ENCODE measurements around the gene ABCC5. TPM values are rescaled to one million over a fixed set of nuclear protein-coding genes. Genes with fewer than 3 reads are reported as not detected.
"Not testable (repeated sequence)": the region's sequence is repeated elsewhere in the genome, so short reads cannot be mapped to it uniquely, and the experiment has no call there.

The ABCC5 gene
- total and polyA plus RNA-seq, 9 donors = 15.8 to 28.7 (median 21.8) TPM

GRCh38 chr3:183883291-183884096, 134.2 kb downstream of the ABCC5 start:
- Histone ChIP-seq H3K27me3 (ENCODE audit: control insufficient read depth, insufficient read depth, low read length) (no peaks in the 10 kb centered on the region), H3K4me1 (ENCODE audit: control insufficient read depth, insufficient read depth, low read length) (peaks cover 8% of the 10 kb centered on the region), H3K4me3 (ENCODE audit: low read length) (peak overlapping the region; percentile 87), H3K9me3 (replicated peaks; ENCODE audit: control insufficient read depth, low read depth, low read length) (no peaks in the 10 kb centered on the region), H3K27ac (ENCODE audit: low read length) (no peak overlapping the region), H3K36me3 (ENCODE audit: control insufficient read depth, insufficient read depth, low read length) (no peaks in the 10 kb centered on the region)
- 89% methylated on average over 6 of the region's 16 CpGs for WGBS (ENCODE audit: insufficient coverage)
- no peak for DNase-seq

GRCh38 chr3:183880121-183880520, 137.6 kb downstream of the ABCC5 start:
- Histone ChIP-seq H3K4me3 (ENCODE audit: low read length) (no peak overlapping the region), H3K36me3 (ENCODE audit: control insufficient read depth, insufficient read depth, low read length) (no peaks in the 10 kb centered on the region), H3K9me3 (replicated peaks; ENCODE audit: control insufficient read depth, low read depth, low read length) (no peaks in the 10 kb centered on the region), H3K4me1 (ENCODE audit: control insufficient read depth, insufficient read depth, low read length) (peaks cover 7% of the 10 kb centered on the region), H3K27me3 (ENCODE audit: control insufficient read depth, insufficient read depth, low read length) (no peaks in the 10 kb centered on the region), H3K27ac (ENCODE audit: low read length) (no peak overlapping the region)
- WGBS (ENCODE audit: insufficient coverage) = 81% methylated on average over 4 of the region's 9 CpGs
- no peak for DNase-seq

GRCh38 chr3:183879243-183879642, 138.4 kb downstream of the ABCC5 start:
- H3K4me3 ChIP-seq (ENCODE audit: low read length) = no peak overlapping the region
- H3K9me3 ChIP-seq (replicated peaks; ENCODE audit: control insufficient read depth, low read depth, low read length) = no peaks in the 10 kb centered on the region
- no peaks in the 10 kb centered on the region for H3K36me3 ChIP-seq (ENCODE audit: control insufficient read depth, insufficient read depth, low read length)
- no peaks in the 10 kb centered on the region for H3K27me3 ChIP-seq (ENCODE audit: control insufficient read depth, insufficient read depth, low read length)
- WGBS (ENCODE audit: insufficient coverage) = no CpG with 5 or more reads among the region's 2 CpGs
- DNase-seq = no peak
- no peak overlapping the region for H3K27ac ChIP-seq (ENCODE audit: low read length)
- peaks cover 5% of the 10 kb centered on the region for H3K4me1 ChIP-seq (ENCODE audit: control insufficient read depth, insufficient read depth, low read length)

- WGBS (ENCODE audit: insufficient coverage) = 76% methylated on average over 3 of the region's 8 CpGs
- DNase-seq = peak; percentile 68
- no peak overlapping the region for H3K27ac ChIP-seq (ENCODE audit: low read length)
- no peaks in the 10 kb centered on the region for H3K4me1 ChIP-seq (ENCODE audit: control insufficient read depth, insufficient read depth, low read length)
- no peaks in the 10 kb centered on the region for H3K9me3 ChIP-seq (replicated peaks; ENCODE audit: control insufficient read depth, low read depth, low read length)
- no peaks in the 10 kb centered on the region for H3K27me3 ChIP-seq (ENCODE audit: control insufficient read depth, insufficient read depth, low read length)
- no peaks in the 10 kb centered on the region for H3K36me3 ChIP-seq (ENCODE audit: control insufficient read depth, insufficient read depth, low read length)
- no peak overlapping the region for H3K4me3 ChIP-seq (ENCODE audit: low read length)
These were observed 139.6 kb downstream of the ABCC5 start for GRCh38 chr3:183878071-183878470.

- not testable (repeated sequence) for H3K4me1 ChIP-seq (ENCODE audit: control insufficient read depth, insufficient read depth, low read length); DNase-seq; H3K4me3 ChIP-seq (ENCODE audit: low read length); H3K27ac ChIP-seq (ENCODE audit: low read length); H3K9me3 ChIP-seq (replicated peaks; ENCODE audit: control insufficient read depth, low read depth, low read length); H3K36me3 ChIP-seq (ENCODE audit: control insufficient read depth, insufficient read depth, low read length); H3K27me3 ChIP-seq (ENCODE audit: control insufficient read depth, insufficient read depth, low read length)
- 67% methylated on average over 1 of the region's 5 CpGs for WGBS (ENCODE audit: insufficient coverage)
These were observed 140.5 kb downstream of the ABCC5 start for GRCh38 chr3:183877227-183877626.

GRCh38 chr3:183875411-183875810, 142.3 kb downstream of the ABCC5 start:
- Histone ChIP-seq H3K9me3 (replicated peaks; ENCODE audit: control insufficient read depth, low read depth, low read length) (no peaks in the 10 kb centered on the region), H3K27ac (ENCODE audit: low read length) (no peak overlapping the region), H3K36me3 (ENCODE audit: control insufficient read depth, insufficient read depth, low read length) (no peaks in the 10 kb centered on the region), H3K4me1 (ENCODE audit: control insufficient read depth, insufficient read depth, low read length) (no peaks in the 10 kb centered on the region), H3K4me3 (ENCODE audit: low read length) (no peak overlapping the region), H3K27me3 (ENCODE audit: control insufficient read depth, insufficient read depth, low read length) (no peaks in the 10 kb centered on the region)
- no peak for DNase-seq

GRCh38 chr3:183873914-183874313, 143.8 kb downstream of the ABCC5 start:
- WGBS (ENCODE audit: insufficient coverage) = 100% methylated on average over 1 of the region's 3 CpGs
- Histone ChIP-seq H3K9me3 (replicated peaks; ENCODE audit: control insufficient read depth, low read depth, low read length) (no peaks in the 10 kb centered on the region), H3K27me3 (ENCODE audit: control insufficient read depth, insufficient read depth, low read length) (no peaks in the 10 kb centered on the region), H3K27ac (ENCODE audit: low read length) (no peak overlapping the region), H3K4me3 (ENCODE audit: low read length) (no peak overlapping the region), H3K36me3 (ENCODE audit: control insufficient read depth, insufficient read depth, low read length) (no peaks in the 10 kb centered on the region), H3K4me1 (ENCODE audit: control insufficient read depth, insufficient read depth, low read length) (no peaks in the 10 kb centered on the region)
- DNase-seq = no peak

GRCh38 chr3:183871541-183871940, 146.1 kb downstream of the ABCC5 start:
- Histone ChIP-seq H3K4me1 (ENCODE audit: control insufficient read depth, insufficient read depth, low read length) (no peaks in the 10 kb centered on the region), H3K36me3 (ENCODE audit: control insufficient read depth, insufficient read depth, low read length) (peaks cover 4% of the 10 kb centered on the region), H3K27me3 (ENCODE audit: control insufficient read depth, insufficient read depth, low read length) (no peaks in the 10 kb centered on the region), H3K9me3 (replicated peaks; ENCODE audit: control insufficient read depth, low read depth, low read length) (no peaks in the 10 kb centered on the region), H3K27ac (ENCODE audit: low read length) (no peak overlapping the region), H3K4me3 (ENCODE audit: low read length) (no peak overlapping the region)
- no peak for DNase-seq
- WGBS (ENCODE audit: insufficient coverage) = no CpG with 5 or more reads among the region's 2 CpGs

GRCh38 chr3:183870563-183870962, 147.1 kb downstream of the ABCC5 start:
- no peaks in the 10 kb centered on the region for H3K4me1 ChIP-seq (ENCODE audit: control insufficient read depth, insufficient read depth, low read length)
- 96% methylated on average over 3 of the region's 3 CpGs for WGBS (ENCODE audit: insufficient coverage)
- DNase-seq = no peak
- no peak overlapping the region for H3K4me3 ChIP-seq (ENCODE audit: low read length)
- H3K36me3 ChIP-seq (ENCODE audit: control insufficient read depth, insufficient read depth, low read length) = peaks cover 8% of the 10 kb centered on the region
- H3K27ac ChIP-seq (ENCODE audit: low read length) = no peak overlapping the region
- H3K9me3 ChIP-seq (replicated peaks; ENCODE audit: control insufficient read depth, low read depth, low read length) = no peaks in the 10 kb centered on the region
- H3K27me3 ChIP-seq (ENCODE audit: control insufficient read depth, insufficient read depth, low read length) = no peaks in the 10 kb centered on the region
